GM21619 (cell line): ENCODE results near the gene ACOXL.

Experiments
- ATAC-seq: cut with Tn5 transposase; IDR thresholded peaks from one replicate; pipeline ENCODE4 v1.9.1; 2021; ENCODE audit not compliant: unreplicated experiment

The ACOXL gene

DNA sequence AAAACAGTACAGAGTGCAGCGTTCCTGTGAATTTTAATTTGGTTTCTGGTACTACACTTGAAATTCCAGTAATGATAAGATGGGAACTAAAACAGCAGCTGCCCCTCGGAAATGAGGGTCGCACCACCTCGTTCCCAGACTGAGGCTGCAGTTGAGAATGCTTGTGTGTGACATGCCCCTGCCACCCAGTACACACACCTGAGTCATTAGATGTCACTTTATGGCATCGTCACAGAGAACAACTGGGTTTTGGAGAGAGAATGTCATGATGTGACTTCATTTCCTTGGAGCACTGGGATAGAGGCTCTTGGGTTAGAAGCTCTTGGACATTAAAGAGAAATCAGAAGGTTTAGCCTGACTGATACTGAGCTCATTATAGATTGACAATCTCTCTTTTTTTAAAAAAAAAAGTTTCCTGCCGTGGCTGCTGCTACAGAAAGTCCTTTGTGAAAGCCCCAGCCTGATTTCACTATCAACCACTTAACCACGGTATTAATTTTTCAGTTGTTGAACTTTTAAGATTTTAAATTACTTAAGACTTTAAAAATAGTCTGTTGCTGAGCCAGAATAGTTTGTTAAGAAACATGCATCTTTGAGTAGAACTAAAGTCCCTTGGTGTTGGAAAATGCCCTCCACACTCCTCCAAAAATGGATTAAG lies 412.9 kb downstream of the ACOXL start:
- peak; percentile 62 for ATAC-seq

DNA sequence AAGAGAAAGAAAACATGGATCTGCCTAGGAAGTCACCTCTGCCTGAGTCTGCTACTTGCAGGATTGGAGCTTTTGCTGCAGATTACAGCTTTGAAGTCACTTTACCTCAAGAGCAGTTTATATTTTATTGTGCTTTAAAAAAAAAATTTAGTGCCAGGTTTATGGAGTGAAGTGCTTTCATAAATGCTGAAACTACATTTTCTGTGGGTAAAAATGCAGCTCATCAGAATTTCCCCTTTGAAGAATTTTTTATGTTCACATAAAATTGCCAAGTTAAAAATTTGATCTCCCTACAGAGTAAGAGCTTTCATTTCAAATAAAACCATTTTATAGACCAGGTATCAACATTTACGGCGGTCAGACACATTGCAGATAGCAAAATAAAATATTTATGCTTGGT lies 413.6 kb downstream of the ACOXL start:
- ATAC-seq, result no peak

GRCh38 chr2:111148225-111148873 lies 416.0 kb downstream of the ACOXL start:
- ATAC-seq, result no peak

DNA sequence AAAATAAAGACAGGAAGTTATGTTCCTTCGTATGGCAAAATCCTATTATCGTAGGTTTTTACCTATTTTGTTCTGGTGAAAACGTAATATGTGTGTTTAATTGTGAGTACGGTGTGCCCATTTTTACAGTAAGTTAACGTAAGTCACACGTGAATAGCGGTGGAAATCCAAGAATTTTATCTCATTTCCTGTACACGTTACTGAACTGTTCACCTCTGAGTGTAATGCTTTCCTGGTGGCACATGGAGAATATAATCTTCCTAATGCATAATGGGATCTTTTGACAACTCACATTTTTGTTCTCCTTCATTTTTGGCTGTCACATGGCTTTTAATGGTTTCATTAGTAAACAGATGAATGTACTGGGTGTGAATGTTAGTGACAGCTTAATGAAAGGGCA lies 416.6 kb downstream of the ACOXL start:
- no peak for ATAC-seq

- ATAC-seq, result no peak
Measured at GRCh38 chr2:111149882-111150455, 417.6 kb downstream of the ACOXL start.

DNA sequence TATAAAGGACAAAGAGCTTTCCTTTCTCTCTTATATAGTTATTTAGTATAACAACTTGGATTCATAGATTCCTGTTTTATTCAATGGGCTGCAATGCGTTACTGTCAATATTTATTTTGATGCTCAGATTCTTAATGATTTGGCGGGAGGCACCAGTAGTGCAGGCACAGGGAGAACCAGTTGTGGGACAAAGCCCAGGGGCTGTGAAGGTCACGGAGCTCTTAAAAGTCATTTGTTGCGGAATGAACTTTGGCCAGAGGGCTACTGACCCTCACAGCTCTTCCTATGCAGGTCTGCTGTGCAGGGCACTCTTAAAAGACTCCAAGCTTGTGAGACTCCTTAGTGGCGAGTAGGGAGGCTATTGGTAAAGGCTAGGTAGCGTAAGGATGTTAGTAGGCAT lies 422.4 kb downstream of the ACOXL start:
- ATAC-seq, result no peak

- no peak for ATAC-seq
Measured at GRCh38 chr2:111155610-111156009, 423.2 kb downstream of the ACOXL start.

DNA sequence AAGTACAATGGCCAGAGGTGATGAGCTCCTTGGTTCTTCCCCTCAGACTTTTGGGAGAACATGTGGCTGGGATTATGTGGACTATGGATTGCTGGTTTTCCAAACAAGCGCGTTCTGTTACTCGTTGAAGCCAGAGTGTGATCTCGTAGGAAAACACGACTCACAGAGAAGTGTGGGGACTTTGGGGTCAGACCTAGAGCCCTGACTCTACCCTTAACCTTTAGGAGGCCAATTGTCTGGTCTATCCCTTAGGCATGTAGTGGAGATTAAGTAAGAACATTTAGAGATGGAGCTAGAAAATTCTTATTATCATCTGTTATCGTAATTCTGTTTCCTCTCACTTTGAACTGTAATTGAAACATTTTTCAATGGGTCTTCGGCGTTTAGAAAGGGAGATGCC lies 424.2 kb downstream of the ACOXL start:
- no peak for ATAC-seq

- ATAC-seq, result peak; percentile 49
Measured at GRCh38 chr2:111157071-111157661, 424.8 kb downstream of the ACOXL start.

- ATAC-seq, result peak; percentile 44
Measured at GRCh38 chr2:111157798-111158197, 425.4 kb downstream of the ACOXL start.

DNA sequence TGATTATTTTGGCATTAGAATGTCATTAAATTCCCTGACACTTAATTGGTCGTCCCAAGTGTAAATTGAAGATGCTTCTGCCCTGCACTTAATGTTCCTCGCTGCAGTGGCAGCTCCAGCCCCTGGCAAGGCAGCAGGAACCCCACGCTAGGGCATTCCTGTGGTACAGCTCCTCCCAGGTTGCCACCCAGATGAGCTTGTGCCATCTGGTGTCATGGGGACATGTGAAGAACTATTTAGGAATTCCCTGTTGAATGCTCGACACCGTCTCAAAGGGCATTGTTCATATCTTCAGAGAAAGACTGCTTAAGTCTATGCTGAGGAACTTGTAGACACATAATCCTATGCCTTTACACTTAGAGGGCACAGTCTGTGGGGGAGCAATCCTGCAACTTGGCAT lies 427.3 kb downstream of the ACOXL start:
- ATAC-seq, result no peak

- no peak for ATAC-seq
Measured at GRCh38 chr2:111160758-111161157, 428.4 kb downstream of the ACOXL start.

DNA sequence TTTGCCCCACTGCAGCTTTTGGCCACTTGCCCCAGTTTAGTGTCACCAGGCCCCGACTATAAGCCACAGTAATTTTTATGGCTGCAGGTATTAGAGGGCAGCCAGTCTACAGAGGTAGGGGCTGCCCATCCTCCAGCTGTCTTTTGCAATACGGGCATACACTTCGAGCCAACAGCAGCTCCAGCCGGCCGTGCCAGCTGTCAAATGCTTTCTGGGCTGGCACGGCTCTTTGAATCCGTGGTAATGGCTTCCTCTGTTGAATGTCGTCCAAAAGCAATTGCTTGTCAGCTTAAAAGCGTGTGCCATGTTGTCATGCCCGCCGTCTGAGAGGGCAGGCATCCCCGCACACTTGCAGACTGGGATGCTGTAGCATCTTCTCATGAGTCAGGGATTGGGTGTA lies 429.6 kb downstream of the ACOXL start:
- ATAC-seq, result no peak

DNA sequence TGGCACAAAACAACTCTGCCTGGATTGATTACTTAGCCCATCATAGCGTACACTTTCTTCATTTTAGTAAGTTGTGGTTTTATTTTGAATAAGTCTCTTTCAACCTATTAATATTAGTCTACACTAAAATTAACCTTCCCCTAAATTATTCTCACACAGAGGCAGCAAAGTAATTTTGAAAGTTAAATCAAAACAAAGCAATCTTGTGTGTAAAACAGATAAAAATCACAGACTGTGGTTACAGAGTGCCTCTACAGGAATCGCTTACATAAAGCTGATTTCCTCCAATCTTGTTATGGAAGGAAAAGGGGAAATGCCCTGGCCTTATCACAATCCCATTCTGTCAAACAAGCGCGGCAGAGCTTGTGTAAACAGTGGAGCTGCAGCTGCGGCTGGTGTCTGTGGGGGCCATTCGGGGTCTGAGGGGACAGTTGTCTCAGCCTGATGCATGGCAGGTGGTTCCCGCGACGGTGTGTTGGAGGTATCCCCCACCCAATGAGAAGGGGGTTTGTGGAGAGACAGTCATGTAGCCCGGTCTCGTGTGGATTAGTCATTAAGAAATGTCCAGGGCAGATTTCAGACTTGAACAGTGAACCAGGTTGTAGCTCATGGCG lies 430.5 kb downstream of the ACOXL start:
- no peak for ATAC-seq

DNA sequence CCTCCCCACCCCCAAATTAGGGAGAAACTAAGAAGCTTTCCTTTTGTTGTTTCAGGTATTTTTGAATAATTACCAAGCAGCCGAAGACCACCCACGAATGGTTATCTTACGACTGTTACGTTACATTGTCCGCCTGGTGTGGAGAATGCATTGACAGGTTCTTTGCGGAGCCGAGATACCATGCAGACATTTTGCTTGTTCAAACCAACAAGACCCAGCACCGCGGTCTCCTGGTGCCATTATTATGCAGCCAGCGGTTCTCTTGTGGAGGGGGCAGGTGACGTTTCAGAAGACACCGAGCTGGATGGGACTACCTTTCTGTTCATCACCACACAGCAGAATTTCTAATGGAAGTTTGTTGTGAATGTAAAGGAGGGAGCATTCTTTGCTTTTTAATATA lies 431.7 kb downstream of the ACOXL start:
- no peak for ATAC-seq

DNA sequence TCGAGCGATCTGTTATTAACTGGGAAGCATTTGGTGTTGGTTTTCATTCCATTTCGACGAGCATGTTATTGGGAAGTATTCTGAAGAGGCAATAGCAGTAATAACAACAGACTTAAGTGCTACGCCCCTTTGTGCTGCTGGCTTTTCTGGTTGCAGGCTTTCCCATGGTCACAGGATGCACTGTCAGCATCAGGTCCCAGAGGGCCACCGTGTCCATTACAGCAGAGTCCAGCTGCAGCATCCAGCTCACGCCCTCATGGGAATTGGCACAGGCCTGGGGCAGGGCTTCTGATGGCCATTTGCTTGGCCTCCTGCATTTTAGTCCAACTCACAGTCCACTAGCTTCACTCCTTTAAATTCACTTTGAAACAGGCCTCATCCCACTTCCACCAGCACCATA lies 432.7 kb downstream of the ACOXL start:
- ATAC-seq, result no peak

- ATAC-seq, result no peak
Measured at GRCh38 chr2:111166115-111166514, 433.7 kb downstream of the ACOXL start.

DNA sequence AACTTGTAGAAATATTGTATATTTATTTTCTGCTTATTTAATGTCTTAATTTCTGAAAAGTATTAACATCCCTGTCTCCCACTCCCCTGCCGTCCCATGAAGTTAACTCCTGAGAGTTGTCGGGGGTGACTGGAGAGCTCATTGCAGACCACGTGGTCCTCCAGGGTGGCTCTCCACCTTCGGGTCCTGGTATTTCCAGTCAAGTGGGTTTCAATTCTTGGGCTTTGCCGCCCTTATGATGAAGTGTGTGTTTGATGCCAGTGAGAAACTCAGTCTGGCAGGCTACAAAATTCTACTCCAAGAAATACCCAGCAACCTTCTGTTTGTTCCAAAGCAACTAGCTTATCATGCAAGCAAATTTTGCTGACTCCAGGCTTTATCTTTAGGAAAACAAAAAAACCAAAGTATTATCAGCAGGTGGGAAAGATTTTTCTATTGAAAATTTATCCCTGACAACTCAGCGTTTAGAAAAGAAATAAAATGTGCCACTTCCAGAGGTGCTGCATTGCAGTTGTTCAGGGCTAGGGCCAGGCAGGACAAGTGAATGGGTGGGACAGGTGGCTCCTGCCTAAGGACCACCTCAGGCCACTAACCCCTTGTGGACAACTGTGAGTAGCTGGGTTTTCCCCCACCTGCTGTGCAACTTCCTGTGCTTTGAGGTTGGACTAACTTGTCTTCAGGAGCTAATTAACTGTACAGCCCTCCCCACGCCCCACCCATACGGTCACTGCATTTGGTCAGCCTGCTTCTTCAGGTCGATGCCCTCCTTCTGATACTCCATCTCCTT lies 434.9 kb downstream of the ACOXL start:
- no peak for ATAC-seq

- ATAC-seq, result no peak
Measured at GRCh38 chr2:111167863-111168162, 435.4 kb downstream of the ACOXL start.
